Amygdala (tissue), 56 donors: Measurements from ENCODE around the gene HNMT.
"Not testable (repeated sequence)": the region's sequence is repeated elsewhere in the genome, so short reads cannot be mapped to it uniquely, and the experiment has no call there.

Experiments
- DNase-seq, 56 donors: peaks; one replicate each; lab custom pipeline; 2025; lab: John Stamatoyannopoulos, UW

The HNMT gene

DNA sequence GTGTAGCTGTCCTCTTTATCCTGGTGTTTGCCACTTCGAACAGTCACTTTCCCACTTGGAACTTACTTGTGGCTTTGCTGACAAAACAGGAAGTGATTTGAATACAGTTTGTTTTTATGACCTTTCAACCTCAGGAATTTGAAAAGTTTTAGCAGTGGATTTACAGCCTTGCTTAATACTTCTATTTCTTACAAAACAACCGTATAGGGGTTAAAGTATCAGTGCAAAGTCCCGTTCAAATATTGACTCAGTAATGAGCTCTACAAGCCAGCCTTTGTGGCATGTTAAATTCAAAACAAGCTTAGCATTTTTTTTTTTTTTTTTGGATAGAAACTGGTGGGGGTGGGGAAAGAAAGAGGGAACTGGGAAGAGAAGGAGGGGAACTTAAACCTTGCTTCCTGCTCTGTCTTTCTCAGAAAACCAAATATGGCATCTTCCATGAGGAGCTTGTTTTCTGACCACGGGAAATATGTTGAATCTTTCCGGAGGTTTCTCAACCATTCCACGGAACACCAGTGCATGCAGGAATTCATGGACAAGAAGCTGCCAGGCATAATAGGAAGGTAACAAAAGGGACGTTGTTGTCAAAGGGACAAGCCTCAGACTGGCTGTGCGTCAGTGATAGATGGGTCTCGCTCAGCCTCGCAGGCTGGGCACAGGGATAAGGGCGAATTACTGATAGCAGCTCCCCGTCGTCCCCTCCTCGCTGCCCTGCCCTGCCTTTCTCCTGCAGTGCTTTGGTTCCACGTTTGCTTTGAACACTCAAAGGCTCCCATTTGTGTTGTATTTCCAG, at the start of gene HNMT:
TSS of gene HNMT (plus strand) at position 408 of the 793 bp plus-strand sequence. CDS start at position 427, 19 bp downstream.
- DNase-seq: peak in 49 of 56 donors; percentile 3 to 72 (median 36)

DNA sequence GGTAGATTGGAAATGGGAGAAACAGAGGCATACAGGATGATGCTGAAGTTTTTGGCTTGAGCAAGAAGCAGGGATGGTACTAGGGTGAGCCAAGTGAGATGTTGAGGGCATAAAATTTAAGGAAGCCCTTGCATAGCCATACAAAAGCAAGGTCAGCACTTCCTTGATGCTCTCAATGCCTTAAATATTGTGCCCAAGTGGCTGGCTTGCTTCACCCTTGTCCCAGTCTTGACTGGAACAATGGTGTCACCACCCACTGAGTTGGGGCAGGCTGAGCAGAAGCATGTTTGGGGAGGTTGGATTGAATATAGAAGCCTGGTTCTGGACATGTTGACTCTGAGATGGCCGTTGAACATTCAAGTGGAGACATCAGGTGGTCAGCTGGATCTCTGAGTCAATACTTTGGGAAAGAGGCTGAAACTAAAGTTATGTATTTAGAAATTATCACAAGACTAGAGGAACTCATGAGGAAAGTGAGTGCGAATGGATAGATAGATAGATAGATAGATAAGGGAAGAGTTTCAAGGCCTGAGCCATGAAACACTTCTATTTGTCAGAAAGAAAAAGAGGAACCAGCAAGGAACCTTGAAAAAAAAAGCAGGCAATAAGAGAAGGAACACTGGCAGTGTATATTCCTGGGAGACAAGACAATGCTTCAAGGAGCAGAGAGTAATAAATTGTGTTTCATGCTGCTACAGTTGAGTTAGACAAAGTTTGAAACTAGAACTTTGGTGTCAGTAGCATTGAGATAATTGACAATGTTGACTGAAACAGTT, 43.0 kb upstream of the HNMT start:
- DNase-seq: no peak

DNA sequence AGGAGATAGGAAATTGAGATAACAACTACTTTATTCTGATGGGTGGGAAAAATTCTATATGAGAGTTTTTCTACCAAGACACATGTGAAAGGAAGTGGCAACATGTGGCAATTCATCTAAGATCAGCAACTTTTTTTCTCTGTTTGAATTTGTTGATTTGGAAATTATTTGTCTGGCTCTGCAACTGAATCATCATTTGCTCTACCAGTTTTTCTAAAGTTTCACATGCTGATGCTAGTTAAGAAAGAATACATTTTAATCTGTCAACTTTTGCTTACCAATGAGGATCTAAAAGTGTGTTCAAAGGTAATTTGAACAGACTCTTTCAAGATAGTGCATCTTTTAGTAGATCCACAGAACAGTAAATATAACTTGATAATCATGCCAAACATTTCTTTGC, 42.1 kb upstream of the HNMT start:
- not testable (repeated sequence) for DNase-seq

DNA sequence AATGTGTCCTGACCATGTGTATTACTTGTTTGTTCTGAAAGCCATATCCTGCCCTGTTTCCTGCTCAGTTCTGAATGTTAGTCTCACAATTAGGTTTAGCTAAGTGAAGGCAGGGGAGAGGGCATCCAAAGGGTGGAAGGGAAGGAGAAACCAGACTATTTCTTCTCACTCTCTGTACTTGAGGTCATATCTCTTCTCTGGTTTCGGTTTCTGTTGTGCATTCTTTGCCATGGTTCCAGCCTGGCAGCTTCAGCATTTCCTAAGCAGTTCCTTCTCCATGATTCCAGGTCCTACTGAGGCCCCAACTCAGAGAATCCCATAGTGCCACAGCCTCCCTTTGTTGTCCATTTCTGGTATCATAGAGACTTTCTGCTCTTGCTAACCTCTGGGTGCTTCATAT, 40.3 kb upstream of the HNMT start:
- DNase-seq: no peak

DNA sequence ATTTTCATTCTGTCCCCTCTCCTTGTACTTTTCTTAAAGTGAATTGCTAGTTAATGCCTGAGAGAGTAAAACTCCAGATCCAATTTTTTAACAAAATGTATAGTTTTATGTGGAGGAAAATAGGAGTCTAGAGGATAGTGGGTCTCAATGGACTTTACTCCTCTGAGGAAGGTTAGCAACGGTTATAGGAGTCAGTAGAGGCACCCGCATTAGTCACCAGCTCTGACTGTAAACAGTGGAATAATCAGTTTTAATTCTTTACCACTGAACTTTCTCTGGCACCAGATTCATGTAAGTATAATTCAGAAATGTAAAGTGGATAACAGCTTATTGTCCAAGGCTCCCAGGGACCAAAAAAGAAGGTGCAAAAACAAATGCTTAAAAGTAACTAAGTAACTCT, 38.7 kb upstream of the HNMT start:
- DNase-seq: no peak

DNA sequence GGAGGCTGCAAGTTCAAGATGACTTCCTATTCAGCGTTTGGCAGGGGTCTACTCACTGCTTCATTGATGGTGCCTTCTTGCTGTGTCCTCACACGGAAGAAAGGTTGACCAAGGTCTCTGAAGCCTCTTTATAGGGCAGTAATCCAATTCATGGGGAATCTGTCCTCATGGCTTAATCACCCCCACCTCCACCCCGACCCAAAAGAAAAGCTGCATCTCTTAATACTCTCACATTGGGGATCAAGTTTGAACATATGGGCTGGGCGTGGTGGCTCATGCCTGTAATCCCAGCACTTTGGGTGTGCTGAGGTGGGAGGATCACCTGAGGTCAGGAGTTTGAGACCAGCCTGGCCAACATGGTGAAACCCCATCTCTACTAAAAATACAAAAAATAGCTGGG, 36.4 kb upstream of the HNMT start:
- DNase-seq: no peak

DNA sequence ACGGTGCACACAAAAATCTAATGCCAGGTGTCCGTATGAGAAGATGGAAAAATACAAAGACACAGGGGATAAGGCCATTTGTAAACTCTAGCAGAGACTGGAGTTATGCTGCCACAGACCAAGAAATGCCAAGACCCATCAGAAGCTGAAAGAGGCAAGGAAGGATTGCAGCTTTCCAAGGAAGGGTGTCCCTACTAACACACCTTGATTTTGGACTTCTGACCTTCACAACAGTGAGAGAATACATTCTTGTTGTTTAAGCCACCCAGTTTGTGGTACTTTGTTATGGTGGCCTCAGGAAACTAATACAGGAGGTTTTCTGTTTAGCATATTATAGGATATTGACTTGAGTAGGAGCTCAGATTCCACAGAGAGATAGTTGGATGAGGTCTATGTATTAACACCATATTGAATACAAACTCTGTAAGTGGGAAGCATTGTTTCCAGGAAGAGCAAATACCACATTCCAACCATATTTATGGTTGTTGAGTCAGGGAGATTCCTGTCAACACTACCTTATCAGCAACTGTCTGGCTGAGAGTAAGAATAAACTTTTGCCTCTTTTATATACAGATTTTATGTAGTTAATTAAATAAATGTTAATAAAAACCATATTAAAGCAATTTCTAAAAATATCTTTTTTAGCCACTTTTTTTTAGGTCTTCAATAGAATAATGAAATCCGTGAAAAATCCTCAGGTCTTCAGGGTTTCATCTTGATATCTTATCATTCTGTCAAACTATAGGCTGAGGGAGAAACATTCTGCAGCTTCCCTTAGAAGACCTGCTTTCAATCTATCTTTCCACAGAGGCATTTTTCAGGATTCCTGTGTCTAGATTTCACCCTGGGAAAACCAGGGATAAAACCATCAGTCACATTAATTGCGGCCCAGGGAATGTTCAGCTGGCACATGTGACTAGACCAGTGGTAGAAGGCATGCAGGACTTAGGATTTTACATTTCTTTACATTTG, 35.4 kb upstream of the HNMT start:
- no peak for DNase-seq

DNA sequence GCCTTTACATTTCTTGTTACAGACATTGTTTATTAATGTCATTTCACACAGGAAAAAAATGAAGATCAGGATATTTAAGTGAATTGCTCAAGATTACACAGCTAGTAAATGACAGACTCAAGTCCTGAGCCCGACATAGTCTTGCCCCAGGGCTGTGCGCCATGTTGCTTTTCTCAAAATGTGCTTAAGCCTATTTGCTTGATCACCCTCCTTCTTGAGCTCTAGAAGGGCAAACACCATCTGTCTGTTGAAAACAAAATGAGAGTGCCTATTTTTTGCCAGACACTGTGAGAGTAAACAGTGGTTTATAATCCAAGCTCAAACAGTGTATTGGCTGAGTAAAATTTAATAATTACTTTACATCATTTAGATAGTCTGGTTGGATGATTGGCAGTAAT, 34.8 kb upstream of the HNMT start:
- no peak for DNase-seq

DNA sequence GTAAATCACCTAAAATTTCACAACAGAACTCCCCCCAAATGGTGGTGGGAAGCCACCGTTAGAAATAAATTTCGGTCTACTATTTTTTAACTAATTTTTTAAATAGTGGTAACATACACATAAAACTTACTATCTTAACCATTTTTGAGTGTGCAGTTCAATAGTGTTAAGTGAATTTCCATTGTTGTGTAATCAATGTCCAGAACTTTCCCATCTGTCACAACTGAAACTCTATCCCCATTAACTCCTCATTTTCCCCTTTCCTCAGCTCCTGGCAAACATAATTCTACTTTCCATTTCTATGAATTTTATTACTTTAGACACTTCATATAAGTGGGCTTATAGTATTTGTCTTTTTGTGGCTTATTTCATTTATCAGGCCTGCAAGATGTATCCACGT, 34.1 kb upstream of the HNMT start:
- DNase-seq: no peak

DNA sequence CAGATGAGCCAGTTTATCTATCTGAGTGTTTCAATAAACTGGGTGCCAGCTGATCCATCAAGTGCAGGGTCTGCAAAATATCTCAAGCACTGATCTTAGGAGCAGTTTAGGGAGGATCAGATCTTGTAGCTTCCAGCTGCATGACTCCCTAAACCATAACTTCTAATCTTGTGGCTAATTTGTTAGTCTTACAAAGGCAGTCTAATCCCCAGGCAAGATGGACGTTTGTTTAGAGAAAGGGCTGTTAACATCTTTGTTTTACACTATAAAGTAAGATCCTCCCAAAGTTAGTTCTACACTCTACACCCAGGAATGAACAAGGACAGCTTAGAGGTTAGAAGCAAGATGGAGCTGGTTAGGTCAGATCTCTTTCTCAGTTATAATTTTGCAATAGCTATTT, 28.7 kb upstream of the HNMT start:
- DNase-seq: no peak

DNA sequence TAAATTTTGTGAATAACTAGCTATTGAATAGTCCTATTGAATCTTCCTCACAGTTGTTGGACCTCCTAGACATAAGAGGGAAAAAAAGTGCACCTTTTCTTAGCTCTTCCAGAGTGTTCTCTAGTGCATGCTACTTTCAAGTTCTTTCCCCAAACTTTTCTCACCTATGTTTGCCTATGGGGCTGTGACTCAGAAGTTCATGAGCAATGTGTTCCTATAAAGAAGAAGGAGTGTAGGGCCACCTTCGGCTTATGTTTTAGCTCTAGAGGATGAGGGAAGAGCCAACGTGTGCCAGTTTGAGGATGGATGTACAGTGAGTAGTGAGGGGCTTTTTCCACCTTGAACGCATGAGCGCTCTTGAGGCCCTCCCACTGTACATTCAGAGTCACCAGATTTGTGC, 27.0 kb upstream of the HNMT start:
- no peak for DNase-seq

DNA sequence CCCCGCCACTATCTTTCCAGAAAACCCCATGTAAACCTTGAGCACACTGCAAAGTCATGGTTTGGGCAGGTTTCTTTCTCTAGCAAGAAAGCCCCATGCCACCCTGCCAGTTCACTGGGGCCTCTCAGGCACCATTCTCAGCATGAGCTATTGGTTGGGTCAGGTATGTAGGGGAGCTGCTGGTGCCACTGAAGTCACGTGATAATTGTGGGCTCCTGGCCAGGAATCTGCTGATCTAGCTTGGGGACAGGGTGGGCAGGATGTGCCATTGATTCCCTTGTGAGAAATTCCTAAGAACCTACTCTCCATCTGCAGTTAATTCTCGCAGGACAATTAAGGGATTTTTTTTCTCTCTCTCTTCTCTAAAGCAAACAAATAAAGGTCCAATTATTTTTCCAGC, 26.5 kb upstream of the HNMT start:
- DNase-seq: no peak

DNA sequence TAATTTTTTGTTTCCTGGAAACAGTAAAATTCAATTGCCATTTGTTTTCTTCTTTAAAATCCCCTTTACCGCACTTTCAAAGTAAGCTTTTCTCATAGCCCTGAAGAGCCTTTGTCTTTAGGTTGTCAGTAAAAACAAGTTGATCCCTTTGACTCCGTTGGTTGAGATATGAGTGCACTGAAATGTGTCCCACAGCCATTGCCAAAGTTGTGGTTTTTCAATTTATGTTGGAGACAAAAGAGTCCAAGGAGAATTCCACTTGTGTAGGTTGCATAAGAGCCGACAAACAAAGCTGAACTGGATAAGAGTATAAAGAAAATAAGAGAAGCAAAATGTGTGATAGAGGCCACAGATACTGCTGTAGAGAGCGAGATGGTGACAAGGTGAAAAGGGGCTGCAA, 26.1 kb upstream of the HNMT start:
- no peak for DNase-seq

DNA sequence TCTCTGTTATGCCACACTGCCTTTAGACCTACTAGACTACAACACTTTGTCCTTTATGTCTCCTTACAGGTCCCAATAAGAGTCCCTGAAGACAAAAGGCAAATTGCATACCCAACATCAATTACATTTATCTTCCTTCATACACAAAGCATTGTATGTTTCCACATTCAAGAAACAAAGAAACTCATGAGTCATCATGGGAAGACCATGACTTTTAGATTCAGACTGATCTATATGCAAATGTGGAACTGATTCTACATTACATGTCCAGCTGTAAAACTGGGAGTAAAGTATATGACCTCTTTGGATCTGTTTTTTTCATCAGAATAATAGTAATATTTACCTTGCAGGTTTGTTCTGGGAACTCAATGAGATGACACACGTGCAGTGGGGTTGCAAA, 25.2 kb upstream of the HNMT start:
- DNase-seq: no peak

DNA sequence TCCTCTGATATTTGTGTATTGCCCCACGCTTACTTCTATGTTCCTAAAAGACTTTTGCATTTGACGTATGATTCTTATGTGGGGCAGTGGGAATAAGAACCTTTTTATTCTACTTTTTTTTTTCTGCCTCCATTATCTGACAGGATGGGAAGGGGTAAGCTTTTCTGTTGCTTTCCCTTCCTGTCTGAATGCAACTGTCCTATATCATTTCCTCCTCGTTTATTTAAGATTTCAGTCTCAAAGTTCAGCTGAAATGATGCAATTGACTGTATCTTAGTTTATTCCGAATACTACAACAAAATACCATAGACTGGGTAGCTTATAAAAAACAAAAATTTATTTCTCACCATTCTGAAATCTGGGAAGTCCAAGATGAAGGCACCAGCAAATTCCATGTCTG, 24.1 kb upstream of the HNMT start:
- DNase-seq: no peak

DNA sequence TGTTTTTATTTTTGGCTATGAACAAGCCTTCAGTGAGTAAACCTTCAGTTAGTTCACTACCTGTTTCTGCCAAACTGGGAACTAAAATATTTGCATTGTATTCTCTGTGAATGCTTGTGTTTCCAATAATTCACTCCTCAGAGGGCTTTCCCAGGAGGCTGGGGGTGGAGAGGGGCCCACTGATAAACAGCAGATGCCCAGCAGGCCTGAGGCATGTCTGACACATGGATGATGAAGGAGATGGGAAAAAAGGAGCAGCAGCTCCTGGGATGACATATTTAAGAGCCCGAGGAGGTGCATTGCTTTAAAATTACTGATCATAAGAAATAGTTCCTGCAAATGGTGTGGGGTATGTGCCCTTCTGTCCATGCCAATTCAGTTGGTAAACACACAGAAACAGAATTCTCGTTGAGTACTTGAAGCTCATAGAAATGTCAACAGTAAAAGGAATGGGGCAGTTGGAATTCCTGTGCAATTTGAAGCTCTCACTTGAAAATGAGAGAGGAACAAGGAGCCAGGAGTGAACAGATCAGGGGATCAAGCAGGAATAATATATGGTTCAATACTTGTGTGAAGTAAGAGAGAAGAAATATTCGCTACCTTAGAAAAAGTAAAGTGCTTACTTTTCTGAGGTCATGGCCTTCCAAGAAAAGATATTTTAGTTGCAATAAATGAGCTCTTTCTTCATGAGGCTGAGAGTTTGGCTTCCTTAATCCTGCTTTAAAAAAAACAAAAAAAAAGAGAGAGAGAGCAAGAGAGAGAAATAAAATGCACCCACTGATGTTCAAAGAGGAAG, 22.0 kb upstream of the HNMT start:
- DNase-seq: no peak

DNA sequence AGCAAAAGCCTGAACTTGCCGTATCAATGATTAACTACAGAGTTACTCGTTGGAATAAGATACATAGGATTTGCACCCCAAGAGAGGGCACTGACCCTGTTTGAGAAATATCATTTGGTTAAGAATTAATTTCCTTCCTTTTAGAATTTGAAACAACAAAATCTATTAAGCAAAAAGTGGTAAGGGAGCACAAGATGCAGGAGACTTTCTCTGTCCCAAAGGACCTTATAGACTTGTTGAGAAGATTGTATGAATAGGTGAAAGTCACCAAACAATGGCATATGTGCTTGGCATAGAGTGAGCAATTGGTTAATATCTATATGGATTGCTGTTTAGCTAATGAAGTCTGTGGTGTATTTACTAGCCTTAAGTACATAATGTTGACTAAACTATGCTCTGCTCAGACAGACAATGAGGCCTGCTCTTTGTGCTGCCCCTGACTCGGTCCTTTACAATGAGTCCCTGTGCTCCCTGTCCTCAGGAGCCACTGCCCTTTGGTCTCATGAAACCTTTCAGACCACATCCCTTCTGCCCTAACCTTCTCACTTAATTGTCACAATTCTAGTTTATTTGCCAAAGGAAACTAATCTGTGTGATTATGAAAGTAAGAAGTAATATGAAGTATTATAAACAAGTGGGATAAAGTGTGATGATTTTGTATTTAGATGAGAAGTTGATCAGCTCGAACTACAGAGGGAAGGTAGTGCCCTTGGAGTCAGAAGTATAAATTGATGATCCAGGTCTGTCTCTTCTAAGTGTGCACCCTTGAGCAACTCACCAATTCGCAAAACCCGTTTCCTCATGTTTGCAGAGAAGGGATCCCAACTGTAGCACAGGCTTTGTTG, 21.2 kb upstream of the HNMT start:
- DNase-seq: no peak

DNA sequence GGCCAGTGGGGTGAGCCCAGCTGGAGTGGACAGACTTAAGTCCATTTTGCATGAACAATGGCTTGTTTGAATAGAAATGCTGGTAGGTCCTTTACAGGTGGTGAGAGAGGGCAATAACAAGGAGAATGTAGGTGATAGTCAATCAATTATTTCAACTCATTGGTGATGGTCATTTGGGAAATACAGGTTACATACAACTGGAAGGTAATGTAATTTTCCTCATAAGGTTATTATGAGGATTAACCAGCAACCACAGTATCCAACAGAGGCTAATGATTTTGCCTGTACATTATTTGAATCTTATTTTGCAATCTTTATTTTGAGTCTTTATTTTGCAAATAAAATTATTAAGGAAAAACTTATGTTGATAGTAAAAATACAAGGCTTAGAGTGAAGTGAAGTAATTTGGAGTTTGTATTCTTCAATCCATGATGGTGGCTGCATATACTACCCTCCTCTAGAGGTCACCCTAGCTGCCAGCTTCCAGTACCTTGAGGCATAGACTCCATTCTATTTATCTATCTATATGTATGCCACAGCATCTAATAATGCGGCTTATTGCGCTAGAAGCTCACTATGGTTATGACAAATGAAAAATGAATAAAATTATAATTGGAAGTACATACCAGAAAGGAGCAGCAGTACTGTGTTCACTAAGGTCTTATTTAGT, 20.5 kb upstream of the HNMT start:
- DNase-seq: no peak

DNA sequence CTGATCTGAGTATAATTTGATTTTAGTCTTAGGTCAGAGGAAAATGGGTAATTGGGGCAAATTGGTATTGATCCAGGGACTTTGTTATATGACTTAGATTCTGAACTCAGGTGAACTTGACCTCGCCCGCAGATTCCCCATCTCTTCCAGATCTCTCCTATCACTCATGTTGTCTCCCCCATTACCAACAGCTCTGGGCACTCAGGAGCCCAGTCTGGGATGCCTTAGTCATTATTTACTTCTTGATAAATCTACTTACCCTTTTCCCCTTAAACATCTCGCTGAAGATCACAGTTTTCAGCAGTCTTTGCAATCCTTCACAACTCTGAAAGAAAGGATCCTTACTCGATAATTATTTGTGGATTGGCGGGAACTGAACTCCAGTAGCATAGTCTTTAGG, 19.6 kb upstream of the HNMT start:
- DNase-seq: no peak
